Astrocyte (in vitro differentiated cells and primary cell): ENCODE data around the gene NELFB. TPM values are rescaled to one million over a fixed set of nuclear protein-coding genes. Genes with fewer than 3 reads are reported as not detected.

Source experiments
- DNase-seq: peaks from one replicate; pipeline ENCODE4 v3.0.0-alpha.2; 2010; ENCODE audit warnings: low read depth
- FAIRE-seq: peaks from 2 replicates; lab custom pipeline; 2011; peaks lifted over from hg19 to GRCh38; lab: Jason Lieb, UNC
- H2AFZ ChIP-seq: 2 replicates; pipeline ENCODE4 v1.6.0; 2012; ENCODE audit warnings: low read depth, low read length, inconsistent platforms
- H3K27ac ChIP-seq: 2 replicates; pipeline ENCODE4 v1.5.1; 2011; ENCODE audit warnings: low read depth, low read length, inconsistent platforms
- H3K27me3 ChIP-seq: 2 replicates; pipeline ENCODE4 v1.6.0; 2011; ENCODE audit warnings: low read length, inconsistent platforms; ENCODE audit not compliant: insufficient read depth
- H3K36me3 ChIP-seq: 2 replicates; pipeline ENCODE4 v1.5.1; 2011; ENCODE audit warnings: low read length, inconsistent platforms; ENCODE audit not compliant: insufficient read depth
- H3K4me1 ChIP-seq: 2 replicates; pipeline ENCODE4 v1.5.1; 2011; ENCODE audit warnings: low read length, inconsistent platforms; ENCODE audit not compliant: insufficient read depth
- H3K4me2 ChIP-seq: 2 replicates; pipeline ENCODE4 v1.6.0; 2012; ENCODE audit warnings: low read length, inconsistent platforms
- H3K4me3 ChIP-seq: 2 replicates; pipeline ENCODE4 v1.5.1; 2011; ENCODE audit warnings: low read depth, mild to moderate bottlenecking, low read length, inconsistent platforms; ENCODE audit not compliant: insufficient read depth
- H3K79me2 ChIP-seq: 2 replicates; pipeline ENCODE4 v1.6.0; 2012; ENCODE audit warnings: mild to moderate bottlenecking, low read length, inconsistent platforms; ENCODE audit not compliant: insufficient read depth
- H3K9ac ChIP-seq: 2 replicates; pipeline ENCODE4 v1.6.0; 2012; ENCODE audit warnings: mild to moderate bottlenecking, low read length, inconsistent platforms
- H3K9me3 ChIP-seq: 2 replicates; pipeline ENCODE4 v1.5.1; 2012; ENCODE audit warnings: low read depth, mild to moderate bottlenecking, low read length, inconsistent platforms; ENCODE audit not compliant: insufficient read depth
- H4K20me1 ChIP-seq: 2 replicates; pipeline ENCODE4 v1.6.0; 2012; ENCODE audit warnings: low read length, inconsistent platforms; ENCODE audit not compliant: insufficient read depth
- H3K27ac Mint-ChIP-seq: one replicate; pipeline ENCODE4 v1.8.0; 2021; ENCODE audit warnings: mild to moderate bottlenecking, mixed read lengths; ENCODE audit not compliant: unreplicated experiment
- H3K27me3 Mint-ChIP-seq: one replicate; pipeline ENCODE4 v1.8.0; 2021; ENCODE audit warnings: low read depth, mixed read lengths; ENCODE audit not compliant: unreplicated experiment
- H3K36me3 Mint-ChIP-seq: one replicate; pipeline ENCODE4 v1.8.0; 2021; ENCODE audit warnings: low read depth, mixed read lengths; ENCODE audit not compliant: unreplicated experiment
- H3K4me1 Mint-ChIP-seq: one replicate; pipeline ENCODE4 v1.8.0; 2021; ENCODE audit warnings: low read depth, mixed read lengths; ENCODE audit not compliant: unreplicated experiment
- H3K4me3 Mint-ChIP-seq: one replicate; pipeline ENCODE4 v1.8.0; 2021; ENCODE audit warnings: mild to moderate bottlenecking, moderate library complexity, mixed read lengths; ENCODE audit not compliant: unreplicated experiment
- H3K9me3 Mint-ChIP-seq: one replicate; pipeline ENCODE4 v1.8.0; 2021; ENCODE audit warnings: mild to moderate bottlenecking, mixed read lengths; ENCODE audit not compliant: unreplicated experiment
- EZH2 ChIP-seq: IDR thresholded peaks from 2 replicates; pipeline ENCODE4 v1.6.1; 2012; ENCODE audit warnings: mild to moderate bottlenecking, low read length, inconsistent platforms; ENCODE audit not compliant: insufficient read depth
- total RNA-seq: library from RNA; stranded (reverse); gene quantifications from 2 replicates; pipeline ENCODE4 v1.2.1, GENCODE V29; 2021
- TF ChIP-seq, protein P1 (sequence below): IDR thresholded peaks from 2 replicates; pipeline ENCODE4 v1.5.1; 2011; ENCODE audit warnings: low read depth, mild to moderate bottlenecking, inconsistent platforms, low read length, moderate library complexity; ENCODE audit not compliant: insufficient read depth

Gene NELFB
- total RNA-seq, 1 donor from 2014 or later, result 48.9 TPM

DNA sequence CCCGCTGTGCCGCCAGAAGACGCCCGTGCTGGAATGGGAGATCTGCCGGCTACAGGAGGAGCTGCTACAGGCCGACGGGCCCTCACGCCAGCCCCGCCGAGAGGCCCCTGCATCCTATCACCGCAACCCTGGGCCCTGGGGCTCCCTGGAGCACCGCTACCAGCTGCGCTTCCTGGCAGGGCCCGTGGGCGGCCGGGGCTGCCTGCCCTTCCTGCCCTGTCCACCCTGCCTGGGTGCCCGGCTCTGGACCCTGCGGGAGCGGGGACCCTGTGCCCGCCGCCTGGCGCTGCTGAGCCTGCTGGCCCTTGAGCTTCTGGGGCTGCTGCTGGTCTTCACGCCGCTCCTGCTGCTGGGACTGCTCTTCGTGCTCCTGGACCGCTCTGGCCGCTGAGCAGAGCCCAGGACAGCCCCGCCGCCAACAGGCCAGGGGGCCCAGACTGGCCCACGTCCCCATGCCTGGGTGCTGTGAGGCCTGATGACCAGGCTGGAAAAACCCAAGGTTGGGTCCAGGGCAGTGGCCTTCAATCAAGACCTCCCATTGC is 36.8 kb upstream of the NELFB start:
- peaks cover 15% of the 10 kb centered on the region for H3K4me1 ChIP-seq
- no peak overlapping the region for H3K9ac ChIP-seq
- H3K79me2 ChIP-seq, result no peaks in the 10 kb centered on the region
- TF ChIP-seq, protein P1, sequence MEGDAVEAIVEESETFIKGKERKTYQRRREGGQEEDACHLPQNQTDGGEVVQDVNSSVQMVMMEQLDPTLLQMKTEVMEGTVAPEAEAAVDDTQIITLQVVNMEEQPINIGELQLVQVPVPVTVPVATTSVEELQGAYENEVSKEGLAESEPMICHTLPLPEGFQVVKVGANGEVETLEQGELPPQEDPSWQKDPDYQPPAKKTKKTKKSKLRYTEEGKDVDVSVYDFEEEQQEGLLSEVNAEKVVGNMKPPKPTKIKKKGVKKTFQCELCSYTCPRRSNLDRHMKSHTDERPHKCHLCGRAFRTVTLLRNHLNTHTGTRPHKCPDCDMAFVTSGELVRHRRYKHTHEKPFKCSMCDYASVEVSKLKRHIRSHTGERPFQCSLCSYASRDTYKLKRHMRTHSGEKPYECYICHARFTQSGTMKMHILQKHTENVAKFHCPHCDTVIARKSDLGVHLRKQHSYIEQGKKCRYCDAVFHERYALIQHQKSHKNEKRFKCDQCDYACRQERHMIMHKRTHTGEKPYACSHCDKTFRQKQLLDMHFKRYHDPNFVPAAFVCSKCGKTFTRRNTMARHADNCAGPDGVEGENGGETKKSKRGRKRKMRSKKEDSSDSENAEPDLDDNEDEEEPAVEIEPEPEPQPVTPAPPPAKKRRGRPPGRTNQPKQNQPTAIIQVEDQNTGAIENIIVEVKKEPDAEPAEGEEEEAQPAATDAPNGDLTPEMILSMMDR, result no peak
- no peak for TF ChIP-seq EZH2
- Mint-ChIP-seq H3K27ac (no peak overlapping the region), H3K36me3 (no peaks in the 10 kb centered on the region), H3K27me3 (no peaks in the 10 kb centered on the region), H3K4me3 (no peak overlapping the region), H3K4me1 (peaks cover 6% of the 10 kb centered on the region), H3K9me3 (no peaks in the 10 kb centered on the region)
- H3K9me3 ChIP-seq, result no peaks in the 10 kb centered on the region
- no peaks in the 10 kb centered on the region for H3K27me3 ChIP-seq
- no peak for DNase-seq
- peak overlapping the region; percentile 44 for H3K4me2 ChIP-seq
- no peak overlapping the region for H3K4me3 ChIP-seq
- FAIRE-seq, result no peak
- H3K27ac ChIP-seq, result no peak overlapping the region
- no peak overlapping the region for H2AFZ ChIP-seq
- H4K20me1 ChIP-seq, result peaks cover 8% of the 10 kb centered on the region
- H3K36me3 ChIP-seq, result no peaks in the 10 kb centered on the region

DNA sequence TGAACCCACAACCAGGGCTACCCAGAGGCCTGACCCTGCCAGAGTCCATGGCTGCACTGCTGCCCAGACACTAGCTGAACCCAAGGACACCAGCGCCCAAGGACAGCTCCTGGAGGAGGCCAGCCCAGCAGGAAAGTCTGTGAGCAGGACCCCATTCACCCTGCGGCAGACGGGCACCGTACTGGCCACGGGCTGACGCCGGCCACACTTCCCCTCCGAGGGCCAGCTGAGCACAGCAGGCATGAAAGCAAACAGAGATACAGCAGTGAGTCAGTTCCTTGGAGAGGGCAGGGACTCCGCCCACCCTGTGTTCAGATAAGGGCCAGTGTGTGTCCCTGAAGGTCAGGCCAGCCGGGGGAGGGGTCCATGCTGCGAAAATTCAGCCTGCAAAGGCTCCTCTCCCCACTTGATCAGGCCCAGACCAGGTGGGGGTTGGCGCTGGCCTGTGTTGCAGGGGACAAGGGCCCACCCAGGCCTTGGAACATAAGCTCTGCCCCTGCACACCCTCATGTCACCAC is 36.3 kb upstream of the NELFB start:
- Histone ChIP-seq H2AFZ (no peak overlapping the region), H3K9ac (no peak overlapping the region), H3K36me3 (no peaks in the 10 kb centered on the region), H3K9me3 (no peaks in the 10 kb centered on the region), H3K4me2 (peak overlapping the region; percentile 44), H3K27me3 (no peaks in the 10 kb centered on the region), H4K20me1 (peaks cover 8% of the 10 kb centered on the region), H3K4me3 (no peak overlapping the region), H3K4me1 (peaks cover 17% of the 10 kb centered on the region), H3K27ac (no peak overlapping the region), H3K79me2 (no peaks in the 10 kb centered on the region)
- Mint-ChIP-seq H3K27ac (no peak overlapping the region), H3K9me3 (no peaks in the 10 kb centered on the region), H3K27me3 (no peaks in the 10 kb centered on the region), H3K36me3 (no peaks in the 10 kb centered on the region), H3K4me3 (no peak overlapping the region), H3K4me1 (peaks cover 6% of the 10 kb centered on the region)
- DNase-seq, result peak; percentile 18
- TF ChIP-seq, protein P1, result no peak
- no peak for TF ChIP-seq EZH2
- no peak for FAIRE-seq

DNA sequence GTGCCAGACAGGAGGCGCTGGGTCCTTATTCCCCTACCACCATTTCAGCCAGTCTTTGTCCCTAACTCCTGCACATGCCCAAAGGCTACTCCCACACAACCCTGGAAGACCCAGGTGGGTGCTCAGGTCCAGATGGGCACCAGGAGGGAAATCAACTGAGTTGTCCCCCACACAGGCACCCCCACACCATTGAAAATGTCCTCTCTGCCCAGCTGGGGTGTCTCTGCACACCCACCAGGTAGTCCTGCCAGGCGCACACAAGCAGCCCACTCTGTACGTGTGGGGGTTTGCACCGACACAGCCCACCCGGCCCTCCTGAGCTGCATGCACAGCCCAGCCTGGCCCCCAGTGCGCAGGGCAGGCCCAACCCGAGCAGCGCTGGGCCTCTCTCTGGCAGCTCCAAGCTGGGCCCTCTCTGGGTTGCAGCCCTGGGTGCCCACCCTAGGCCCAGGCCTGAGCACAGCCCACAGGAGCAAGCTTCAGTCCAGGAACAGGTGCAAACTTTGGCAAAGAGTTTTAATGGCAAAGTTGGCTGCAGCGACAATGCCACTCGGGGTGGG is 35.3 kb upstream of the NELFB start:
- no peaks in the 10 kb centered on the region for H3K36me3 ChIP-seq
- no peaks in the 10 kb centered on the region for H3K9me3 ChIP-seq
- FAIRE-seq (no peak), DNase-seq (no peak)
- no peak overlapping the region for H3K27ac ChIP-seq
- no peaks in the 10 kb centered on the region for H3K9me3 Mint-ChIP-seq
- no peak overlapping the region for H3K4me3 ChIP-seq
- H3K27ac Mint-ChIP-seq, result no peak overlapping the region
- H3K4me2 ChIP-seq, result no peak overlapping the region
- no peaks in the 10 kb centered on the region for H3K79me2 ChIP-seq
- no peaks in the 10 kb centered on the region for H3K36me3 Mint-ChIP-seq
- no peak overlapping the region for H3K4me3 Mint-ChIP-seq
- H3K27me3 ChIP-seq, result no peaks in the 10 kb centered on the region
- no peaks in the 10 kb centered on the region for H3K27me3 Mint-ChIP-seq
- peaks cover 20% of the 10 kb centered on the region for H3K4me1 ChIP-seq
- H3K9ac ChIP-seq, result no peak overlapping the region
- H4K20me1 ChIP-seq, result peaks cover 8% of the 10 kb centered on the region
- peaks cover 6% of the 10 kb centered on the region for H3K4me1 Mint-ChIP-seq
- no peak overlapping the region for H2AFZ ChIP-seq
- no peak for TF ChIP-seq EZH2
- TF ChIP-seq, protein P1, result no peak
